GM21360 (cell line): ENCODE measurements around the gene MMP12.
"Not testable (repeated sequence)": the region's sequence is repeated elsewhere in the genome, so short reads cannot be mapped to it uniquely, and the experiment has no call there.

Experiments
- ATAC-seq: cut with Tn5 transposase; IDR thresholded peaks from one replicate; pipeline ENCODE4 v1.9.1; 2021; ENCODE audit warnings: mild to moderate bottlenecking, moderate library complexity; ENCODE audit not compliant: unreplicated experiment

Gene MMP12

GRCh38 chr11:102874852-102875251 is at the start of gene MMP12:
MMP12 (minus strand) TSS chr11:102874982; CDS start chr11:102874937, 45 bp downstream.
- no peak for ATAC-seq

GRCh38 chr11:102921587-102922220 is 46.9 kb upstream of the MMP12 start:
- no peak for ATAC-seq

DNA sequence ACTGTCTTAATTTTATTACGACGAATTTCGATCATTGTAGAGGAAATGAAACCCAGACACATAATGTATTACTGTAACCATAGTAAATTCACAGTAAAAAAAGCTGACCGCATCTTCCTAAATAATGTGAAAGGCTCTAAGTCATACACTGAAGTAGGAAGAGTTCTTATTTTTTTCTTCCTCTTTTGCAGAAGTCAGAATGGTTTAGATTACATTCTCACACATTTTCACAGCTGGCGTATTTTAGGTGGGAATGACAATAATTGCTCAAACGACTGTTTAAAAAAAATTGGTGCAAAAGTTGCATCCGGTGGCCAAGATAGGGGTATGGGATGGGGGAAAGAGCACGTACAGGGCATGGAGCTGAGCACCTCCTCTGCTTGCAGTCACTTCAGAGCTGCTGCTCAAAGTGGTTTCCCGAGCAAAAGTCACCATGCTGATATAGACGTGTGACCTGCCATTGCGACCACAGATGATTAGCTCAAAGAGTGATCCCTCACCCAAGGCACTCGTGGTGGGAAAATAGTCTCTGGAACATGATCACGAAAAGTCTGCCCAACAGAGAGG is 45.4 kb upstream of the MMP12 start:
- ATAC-seq, result peak; percentile 87

GRCh38 chr11:102915044-102915375 is 40.2 kb upstream of the MMP12 start:
- ATAC-seq, result no peak

DNA sequence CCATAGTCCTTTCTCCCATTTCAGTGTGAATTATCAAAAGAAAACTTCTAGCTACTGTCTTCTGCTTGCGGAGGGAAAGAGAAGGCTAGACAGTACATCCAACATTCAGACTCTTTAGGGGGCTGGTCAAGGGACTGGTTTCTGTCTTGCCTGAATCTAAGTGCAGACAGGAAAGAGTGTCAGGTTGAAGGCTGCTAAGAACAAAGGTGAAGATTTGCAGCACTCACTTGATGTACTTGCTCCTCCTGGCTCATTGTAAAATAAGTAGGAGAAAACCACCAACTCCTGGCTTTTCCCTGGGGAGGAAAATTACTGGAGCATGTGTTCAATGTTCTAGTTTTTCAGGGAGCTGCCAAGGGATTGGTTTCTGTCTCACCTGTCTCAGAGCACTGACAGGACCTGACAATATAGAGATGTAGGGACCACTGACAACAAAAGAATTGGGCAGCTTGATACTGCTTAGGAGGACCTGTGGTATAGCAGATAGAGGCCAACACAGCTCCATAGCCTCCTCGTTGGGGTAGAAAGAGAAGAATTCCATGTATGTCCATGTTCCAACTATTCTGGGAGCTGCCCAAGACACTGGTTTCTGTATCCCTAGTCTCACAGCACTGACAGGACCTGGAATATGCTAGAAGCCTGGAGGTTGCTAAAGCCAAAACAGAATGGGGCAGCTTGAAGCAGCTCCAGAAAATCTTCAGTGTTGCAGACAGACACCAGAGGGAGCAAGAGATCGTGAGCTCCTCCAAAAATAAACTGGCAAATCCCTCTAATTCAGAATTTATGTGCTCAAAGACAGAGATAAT is 39.7 kb upstream of the MMP12 start:
- ATAC-seq, result no peak

DNA sequence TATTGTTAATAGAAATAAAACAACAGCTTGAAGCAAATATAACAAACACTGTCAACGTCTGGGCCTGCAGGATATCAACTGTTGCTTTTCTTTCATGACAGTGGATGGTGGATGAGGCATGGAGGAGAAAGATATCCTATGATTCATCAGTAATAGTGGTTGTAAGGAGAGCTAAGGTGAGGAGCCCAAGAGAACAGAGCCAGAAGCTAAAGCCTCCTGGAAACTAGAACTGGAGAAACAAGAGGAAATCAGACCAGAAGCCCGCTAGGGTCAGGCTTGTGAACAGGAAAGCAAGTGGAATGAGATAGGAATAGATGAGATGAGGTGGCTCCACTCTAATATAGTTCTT is 37.7 kb upstream of the MMP12 start:
- no peak for ATAC-seq

DNA sequence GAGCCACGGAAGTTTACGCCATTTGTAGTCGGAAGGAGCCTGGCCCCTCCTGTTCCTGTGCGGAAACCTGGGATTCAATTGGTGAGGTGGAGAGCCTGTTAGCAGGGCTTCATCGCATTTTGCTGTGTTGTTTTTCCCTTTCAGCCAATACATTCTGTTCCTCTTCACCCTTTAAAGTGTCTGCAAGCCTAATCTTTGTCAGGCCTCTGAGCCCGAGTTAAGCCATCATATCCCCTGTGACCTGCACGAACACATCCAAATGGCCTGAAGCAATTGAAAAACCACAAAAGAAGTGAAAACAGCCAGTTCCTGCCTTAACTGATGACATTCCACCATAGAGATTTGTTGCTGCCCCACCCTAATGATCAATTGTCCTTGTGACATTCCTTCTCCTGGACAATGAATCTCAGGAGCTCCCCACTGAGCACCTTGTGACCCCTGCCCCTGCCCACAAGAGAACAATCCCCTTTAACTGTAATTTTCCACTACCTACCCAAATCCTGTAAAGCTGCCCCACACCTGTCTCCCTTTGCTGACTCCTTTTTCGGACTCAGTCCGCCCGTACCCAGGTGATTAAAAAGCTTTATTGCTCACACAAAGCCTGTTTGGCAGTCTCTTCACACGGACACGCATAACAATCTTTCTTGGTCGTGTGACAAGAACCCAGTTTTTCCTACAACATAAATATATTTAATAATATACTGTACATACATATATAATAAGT is 37.1 kb upstream of the MMP12 start:
- no peak for ATAC-seq

- not testable (repeated sequence) for ATAC-seq
Observed at GRCh38 chr11:102905848-102906247, 31.1 kb upstream of the MMP12 start.

DNA sequence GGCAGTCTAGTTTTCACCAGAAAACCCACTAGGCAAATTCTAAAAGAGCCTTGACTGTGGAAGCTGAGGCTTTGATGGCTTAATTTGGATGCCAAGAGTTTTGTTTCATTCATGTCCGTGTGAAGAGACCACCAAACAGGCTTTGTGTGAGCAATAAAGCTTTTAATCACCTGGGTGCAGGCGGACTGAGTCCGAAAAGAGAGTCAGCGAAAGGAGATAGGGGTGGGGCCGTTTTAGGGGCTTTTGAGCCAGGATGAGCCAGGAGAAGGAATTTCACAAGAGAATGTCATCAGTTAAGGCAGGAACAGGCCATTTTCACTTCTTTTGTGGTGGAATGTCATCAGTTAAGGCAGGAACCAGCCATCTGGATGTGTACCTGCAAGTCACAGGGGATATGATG is 29.1 kb upstream of the MMP12 start:
- ATAC-seq, result not testable (repeated sequence)

DNA sequence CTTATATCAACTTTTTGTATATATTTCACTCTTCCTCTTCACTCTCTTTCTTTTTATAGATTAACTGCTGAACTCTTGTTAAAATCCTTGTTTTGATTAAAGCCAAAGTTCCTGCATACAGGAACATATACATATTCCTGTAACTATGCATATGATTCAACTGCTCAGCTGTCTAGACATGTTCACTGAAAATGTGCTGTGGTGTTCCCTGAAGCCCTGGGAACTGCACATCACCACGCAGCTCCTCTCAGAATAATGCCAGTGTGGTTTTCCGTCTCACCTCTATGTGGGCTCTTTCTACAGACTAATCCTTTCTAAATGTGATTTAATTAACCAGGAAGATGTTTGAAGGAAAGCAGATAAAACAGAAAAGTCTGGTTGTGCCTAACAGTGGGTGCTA is 25.6 kb upstream of the MMP12 start:
- ATAC-seq, result no peak

DNA sequence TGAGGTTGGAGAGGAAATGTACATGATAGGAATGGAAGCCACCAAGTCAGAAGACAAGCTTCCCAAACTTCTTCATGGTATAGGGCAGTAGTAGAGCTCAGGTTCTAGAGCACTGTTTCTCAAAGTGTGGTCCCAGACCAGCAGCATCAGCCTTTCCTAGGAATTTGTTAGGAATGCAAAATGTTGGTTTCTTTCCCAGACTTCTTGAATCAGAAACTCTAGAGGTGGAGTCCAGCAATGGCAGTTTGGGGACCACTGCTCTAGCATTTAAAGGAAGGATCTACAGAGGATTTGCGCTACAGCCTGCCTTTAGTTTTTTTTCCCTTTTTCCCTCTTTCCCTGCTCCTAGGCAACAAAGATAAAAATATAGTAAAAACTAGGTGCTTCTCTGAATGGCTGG is 17.0 kb upstream of the MMP12 start:
- ATAC-seq, result no peak

GRCh38 chr11:102886999-102887398 is 12.2 kb upstream of the MMP12 start:
- ATAC-seq, result no peak

DNA sequence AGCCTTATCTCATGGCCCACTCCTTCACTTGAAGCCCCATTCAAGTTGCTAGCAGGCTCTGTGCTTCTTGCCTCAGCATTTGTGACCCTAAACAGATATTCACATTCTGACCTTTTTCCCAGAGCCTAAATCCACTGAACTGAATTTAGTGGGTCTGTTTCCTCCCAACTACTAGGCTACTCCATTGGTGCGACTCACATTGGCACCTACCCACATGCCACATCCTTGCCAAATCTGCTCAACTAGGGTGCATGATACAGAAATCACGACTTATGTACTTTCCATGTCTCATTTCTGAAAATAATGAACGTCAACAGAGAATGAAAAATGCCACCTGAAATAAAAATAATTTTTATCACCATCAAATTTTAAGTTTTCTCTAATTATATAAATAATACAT is 8.4 kb upstream of the MMP12 start:
- no peak for ATAC-seq

- peak; percentile 78 for ATAC-seq
Observed at GRCh38 chr11:102882389-102883024, 7.7 kb upstream of the MMP12 start.

DNA sequence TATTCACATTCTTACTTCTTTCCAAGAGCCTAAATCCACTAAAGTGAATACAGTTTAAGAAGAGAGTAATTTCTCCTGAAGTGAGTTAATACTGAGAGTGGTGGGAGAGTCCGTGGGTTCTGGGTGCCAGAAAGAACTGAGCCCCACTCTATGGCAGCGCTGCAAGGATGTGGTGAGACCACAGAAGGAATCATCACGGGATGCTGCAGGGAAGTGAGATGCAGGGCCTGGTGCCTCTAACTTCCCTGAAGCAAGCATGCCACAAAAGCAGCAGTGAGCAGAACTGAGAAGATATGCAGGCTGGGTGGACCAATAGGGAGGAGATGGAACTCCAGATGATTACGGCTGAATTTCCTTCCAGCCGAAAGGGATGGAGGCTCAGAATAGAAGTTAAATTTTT is 5.0 kb upstream of the MMP12 start:
- ATAC-seq, result no peak

- ATAC-seq, result no peak
Observed at GRCh38 chr11:102878595-102878994, 3.8 kb upstream of the MMP12 start.

DNA sequence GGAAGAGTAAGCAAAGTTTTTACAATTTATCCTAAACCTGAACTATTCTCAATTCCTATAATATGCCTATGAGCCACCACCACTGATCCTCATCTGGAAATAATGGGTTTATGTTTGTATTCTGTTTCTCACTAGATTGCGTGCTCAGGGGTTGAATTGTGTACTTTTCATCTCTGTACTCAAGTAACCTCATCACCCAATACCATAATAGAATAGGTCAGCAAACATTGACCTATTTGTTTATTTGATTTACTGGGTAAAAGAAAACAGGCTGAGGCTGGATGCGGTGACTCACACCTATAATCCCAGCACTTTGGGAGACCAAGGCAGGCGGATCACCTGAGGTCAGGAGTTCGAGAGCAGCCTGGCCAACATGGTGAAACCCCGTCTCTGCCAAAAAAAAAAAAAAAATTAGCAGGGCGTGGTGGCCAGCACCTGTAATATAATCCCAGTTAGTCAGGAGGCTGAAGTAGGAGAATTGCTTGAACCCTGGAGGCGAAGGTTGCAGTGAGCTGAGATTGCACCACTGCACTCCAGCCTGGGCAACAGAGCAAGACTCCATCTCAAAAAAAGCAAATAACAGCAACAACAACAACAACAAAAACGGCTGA is 5.3 kb downstream of the MMP12 start:
- not testable (repeated sequence) for ATAC-seq

DNA sequence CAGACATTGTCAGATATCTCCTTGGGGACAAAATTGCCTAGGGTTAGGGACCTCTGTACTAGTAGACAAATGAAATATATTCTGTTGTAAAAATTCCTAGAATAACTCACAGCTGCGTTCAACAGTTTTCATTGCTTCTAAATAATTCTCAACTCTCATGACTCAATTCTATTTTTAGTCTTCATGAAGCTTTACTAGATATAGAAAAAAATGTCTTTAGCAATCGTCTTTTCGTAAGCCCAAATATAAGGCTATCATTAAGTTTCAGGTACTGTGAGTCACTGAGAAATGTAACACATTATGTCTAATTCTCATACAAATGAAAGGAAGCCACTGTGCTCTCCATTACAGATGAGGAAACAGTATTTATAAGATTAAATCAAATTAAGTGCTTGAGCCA is 6.4 kb downstream of the MMP12 start:
- no peak for ATAC-seq

GRCh38 chr11:102864724-102865123 is 10.1 kb downstream of the MMP12 start:
- no peak for ATAC-seq

- no peak for ATAC-seq
Observed at GRCh38 chr11:102853956-102854355, 20.8 kb downstream of the MMP12 start.

DNA sequence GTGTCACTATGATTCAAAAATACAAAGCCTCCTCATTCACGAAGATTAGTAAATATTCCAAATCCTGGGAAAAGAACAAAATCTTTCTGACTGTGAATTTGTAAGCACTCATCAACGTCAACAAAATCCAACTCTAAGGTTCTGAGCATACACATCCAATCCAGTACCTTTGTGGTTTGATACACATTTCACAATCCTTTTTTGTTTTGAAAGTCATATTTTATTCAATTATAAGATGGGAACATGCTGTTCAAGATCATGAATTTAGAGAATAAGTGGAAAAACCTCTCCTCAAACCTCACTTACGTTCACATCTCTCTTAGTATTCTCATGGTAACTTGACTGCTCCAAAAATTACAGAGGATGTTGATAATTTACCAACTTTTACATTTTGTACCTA is 21.7 kb downstream of the MMP12 start:
- ATAC-seq, result no peak
